HG02571 (cell line): ENCODE results near the gene LRRC75B.
"Not testable (repeated sequence)": the region's sequence is repeated elsewhere in the genome, so short reads cannot be mapped to it uniquely, and the experiment has no call there.

Source experiments
- ATAC-seq: cut with Tn5 transposase; IDR thresholded peaks from one replicate; pipeline ENCODE4 v1.9.1; 2021; ENCODE audit warnings: mild to moderate bottlenecking, moderate library complexity; ENCODE audit not compliant: unreplicated experiment

Gene LRRC75B

DNA sequence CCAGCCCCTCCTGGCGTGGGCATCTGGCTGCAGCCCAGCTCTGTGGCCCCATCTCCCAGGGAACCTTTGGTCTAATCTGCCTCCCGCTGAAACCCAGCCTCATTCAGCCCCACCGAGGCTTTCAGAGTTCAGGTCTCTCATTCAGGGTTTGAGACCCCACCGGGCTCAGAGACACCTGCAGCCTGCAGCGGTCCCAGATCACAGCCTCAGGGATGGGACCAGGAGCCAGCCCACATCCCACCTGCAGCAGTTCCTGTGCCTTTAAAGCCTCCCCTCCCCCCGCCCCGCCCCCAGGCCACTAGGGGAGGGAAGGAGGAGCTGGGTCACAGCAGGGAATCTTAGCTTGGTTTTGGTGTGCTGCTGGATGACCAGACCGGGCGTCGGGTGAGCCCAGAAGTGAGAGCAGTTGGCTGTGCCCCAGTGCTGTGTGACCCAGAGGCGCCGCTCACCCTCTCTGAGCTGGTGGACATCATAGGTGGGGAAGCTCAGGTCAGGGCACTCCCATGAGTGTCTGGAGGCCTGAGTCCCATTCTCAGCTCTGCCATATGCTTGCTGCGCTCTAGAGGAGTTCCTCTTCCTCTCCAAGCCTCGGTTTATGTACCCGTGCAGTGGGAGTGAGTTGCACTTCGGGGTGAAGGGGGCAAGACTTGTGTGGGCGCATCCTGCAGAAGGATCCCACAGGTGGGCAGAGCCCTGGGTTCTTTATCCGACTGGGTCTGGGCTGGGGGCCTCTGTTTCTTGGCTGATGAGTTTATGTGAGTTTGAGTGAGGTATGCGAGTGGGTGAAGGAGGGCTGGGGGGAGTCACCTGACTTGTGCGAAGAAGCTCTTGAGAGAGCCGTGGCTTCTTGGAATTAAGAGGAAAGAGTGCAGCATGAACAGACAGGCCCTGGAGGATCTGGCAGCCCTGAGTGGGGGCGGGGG is 10.2 kb upstream of the LRRC75B start, which contains the start of gene GGT1:
Gene GGT1 (plus strand): TSS at position 347 of the 923 bp plus-strand sequence. CDS start 7,889 bp downstream, outside the sequence.
- ATAC-seq, result not testable (repeated sequence)

GRCh38 chr22:24602105-24602749 is 9.4 kb upstream of the LRRC75B start:
- not testable (repeated sequence) for ATAC-seq

- no peak for ATAC-seq
These were observed 8.6 kb upstream of the LRRC75B start for GRCh38 chr22:24601217-24602104.

GRCh38 chr22:24599958-24600715 is 7.3 kb upstream of the LRRC75B start:
- not testable (repeated sequence) for ATAC-seq

DNA sequence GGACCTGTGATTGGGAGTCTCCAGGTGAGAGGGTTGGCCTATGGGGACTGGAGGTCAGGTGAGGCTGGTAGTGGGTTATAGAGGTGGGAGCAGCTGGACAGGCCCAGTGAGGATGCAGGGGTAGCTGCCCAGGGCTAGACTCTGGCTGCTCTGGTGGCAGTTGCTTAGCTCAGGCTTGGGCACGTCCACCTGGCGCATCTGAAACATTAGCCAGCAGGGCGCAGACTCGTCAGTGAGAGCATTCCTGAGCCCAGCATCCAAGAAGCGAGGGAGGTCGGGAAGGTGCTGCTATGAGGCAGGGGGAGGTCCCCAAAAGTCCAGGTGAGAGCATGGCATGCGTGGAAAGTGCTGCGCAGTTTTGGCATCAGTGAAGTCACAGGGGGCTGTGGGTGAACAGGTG is 6.6 kb upstream of the LRRC75B start:
- no peak for ATAC-seq

- ATAC-seq, result not testable (repeated sequence)
These were observed 4.2 kb upstream of the LRRC75B start for GRCh38 chr22:24597076-24597475.

DNA sequence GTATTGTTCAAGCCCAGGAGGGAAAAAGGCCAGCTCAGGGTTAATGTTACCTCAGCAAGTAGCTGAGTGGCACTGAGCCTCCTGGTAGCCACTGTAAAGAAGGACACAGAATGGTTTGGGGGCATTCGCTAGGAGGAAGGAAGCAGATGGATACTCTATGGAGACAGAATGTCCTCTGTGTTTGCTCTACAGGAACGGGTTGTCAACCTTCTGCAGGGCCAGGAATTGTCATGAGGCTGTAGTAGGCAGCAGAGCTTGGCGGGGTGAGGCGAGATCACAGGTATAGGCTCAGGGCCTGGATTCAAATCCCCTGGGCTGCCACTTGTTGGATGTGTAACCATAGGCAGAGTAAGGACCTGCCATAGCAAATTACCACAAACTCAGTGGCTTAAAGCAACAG is 3.0 kb upstream of the LRRC75B start:
- no peak for ATAC-seq

DNA sequence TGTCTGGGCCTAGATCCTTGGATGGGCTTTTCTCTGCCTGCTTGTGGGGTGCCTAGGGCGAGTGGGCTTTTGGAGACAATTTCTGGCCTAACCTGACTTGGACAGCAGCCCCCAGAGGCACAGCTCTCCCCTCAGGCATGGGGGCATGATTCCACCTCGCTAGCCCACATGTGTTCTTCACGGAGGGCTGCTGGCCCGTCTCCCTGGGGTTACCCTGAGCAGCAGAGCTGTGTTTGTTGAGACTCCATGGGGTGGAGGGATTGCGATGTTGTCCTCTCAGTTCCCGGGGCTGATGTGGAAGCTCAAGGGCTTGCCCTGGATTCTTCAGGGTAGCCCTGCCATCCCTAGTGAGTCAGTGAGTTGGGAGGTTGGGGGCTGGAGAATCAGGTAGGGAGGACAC is 2.4 kb upstream of the LRRC75B start:
- no peak for ATAC-seq

DNA sequence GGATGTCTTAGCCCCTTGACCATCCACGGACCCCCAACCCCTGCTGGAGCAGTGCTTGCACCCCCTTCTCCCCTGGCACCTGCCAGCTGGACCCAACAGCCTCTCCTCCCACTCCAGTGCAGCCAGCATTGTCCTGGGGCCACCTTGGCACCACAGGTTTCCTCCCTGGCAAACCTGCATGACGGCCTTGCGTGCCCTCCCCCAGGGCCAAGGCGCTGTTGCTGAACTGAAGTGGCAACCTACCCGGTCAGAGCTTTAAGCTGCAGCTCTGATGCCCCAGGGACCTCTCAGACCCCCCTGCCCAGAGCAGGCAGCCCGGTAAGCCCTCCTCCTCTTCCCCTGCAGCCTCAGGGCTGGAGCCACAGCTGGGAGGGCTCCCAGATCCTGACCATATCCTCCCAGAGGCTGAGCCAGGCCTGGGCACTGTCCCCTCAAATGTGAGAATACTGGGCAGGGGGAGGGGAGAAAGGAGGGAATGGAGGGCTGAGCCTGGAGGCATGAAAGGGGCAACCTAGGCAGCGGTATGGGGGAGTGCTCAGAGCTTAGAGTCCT is 1.8 kb upstream of the LRRC75B start:
- ATAC-seq, result no peak

DNA sequence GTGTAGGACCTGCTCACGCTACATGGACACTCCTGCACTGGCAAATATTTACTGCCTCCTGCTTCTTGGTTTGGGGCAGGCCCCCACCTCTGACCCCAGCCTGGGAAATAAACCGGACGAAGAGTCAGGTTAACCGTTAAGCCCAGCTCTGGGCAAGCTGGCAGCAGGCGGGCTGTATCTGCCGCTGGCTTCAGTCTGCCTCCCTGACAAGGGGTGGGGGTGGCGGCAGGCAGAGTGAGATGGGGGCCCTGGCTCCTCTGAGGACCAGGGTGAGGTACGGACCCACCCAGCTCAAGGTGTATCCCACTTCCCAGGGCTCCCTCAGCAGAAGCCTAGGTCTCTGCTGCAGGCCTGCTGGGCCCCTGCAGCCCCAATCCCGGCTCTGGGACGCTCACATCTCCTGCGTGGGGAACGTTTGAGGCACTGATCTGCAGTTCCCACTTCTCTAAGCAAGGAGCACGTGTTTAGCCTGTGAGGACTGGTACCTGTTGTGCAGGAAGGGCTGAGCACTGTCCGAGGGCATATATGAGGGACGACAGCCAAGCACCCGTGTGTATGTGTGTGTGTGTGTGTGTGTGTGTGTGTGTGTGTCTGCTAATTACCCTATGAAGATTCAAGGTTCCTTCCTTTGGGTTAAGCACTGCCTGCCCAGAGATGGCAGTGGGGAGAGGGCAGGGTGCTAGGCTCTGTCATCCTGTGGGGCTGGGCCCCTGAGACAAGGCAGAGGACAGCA is 1.1 kb upstream of the LRRC75B start:
- no peak for ATAC-seq

GRCh38 chr22:24593559-24593835 is 624 bp upstream of the LRRC75B start:
- ATAC-seq, result not testable (repeated sequence)

DNA sequence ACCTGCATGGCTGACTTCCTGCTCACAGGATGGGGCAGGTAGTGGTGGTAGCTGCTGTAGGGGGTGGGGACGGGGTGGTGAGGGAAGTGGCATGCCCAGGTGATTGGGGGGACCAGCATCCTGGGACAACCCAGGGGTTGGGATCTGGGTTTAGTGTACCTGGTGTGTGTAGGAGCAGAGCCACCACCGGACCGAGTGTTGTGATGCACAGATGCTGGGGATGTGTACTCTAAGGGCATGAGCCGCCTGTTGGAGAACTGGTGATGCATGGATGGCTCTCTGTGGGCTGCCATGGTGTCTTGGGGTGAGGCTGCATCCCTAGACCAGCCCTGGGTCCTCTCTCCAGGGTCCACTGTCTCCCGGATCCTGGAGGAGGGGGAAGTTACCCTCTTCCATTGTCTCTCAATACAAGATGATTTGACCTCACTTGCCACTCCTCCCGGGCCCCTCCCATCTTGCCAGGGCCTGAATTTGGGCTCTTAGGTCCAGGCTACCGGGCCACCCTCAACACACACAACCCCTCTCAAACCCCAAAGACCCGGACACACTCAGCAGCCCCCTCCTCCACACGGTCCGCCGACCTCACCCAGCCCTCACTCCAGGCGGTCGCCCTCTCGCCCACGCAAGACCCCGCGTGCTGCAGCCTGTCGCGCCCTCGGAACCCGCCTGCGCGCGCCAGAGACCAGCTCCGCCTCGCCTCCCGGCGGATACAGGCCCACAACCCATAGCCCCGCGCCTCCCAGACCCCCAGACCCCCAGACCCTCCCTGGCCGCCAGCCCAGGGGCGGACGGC is 619 bp downstream of the LRRC75B start:
- peak; percentile 24 for ATAC-seq

GRCh38 chr22:24591286-24591830 is 1.5 kb downstream of the LRRC75B start:
- ATAC-seq, result no peak

DNA sequence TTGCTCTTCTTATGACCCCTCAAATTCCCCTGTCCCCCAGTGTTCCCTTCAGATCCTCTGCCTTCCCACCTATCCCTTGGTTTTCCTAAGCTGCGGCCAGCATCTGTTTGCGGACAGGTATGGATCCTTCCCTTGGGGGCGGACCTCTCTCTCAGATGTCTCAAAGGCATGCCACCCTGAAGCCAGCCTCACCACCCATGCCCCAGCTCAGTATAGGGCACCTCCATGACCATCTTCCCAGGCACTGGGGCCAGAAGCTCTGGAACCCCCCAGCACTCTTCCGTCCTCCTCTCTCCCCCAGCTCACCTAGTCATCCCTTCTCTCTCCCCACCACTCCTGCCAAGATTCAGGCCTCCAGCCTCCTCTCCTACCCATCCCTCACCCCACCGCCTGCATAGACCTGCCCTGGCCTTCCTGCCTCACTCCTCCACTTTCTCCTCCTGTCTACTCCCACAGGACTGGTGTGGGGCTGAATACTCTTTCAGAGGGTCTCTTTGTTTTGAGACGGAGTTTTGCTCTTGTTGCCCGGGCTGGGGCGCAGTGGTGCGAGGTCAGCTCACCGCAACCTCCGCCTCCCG is 2.2 kb downstream of the LRRC75B start:
- ATAC-seq, result no peak

DNA sequence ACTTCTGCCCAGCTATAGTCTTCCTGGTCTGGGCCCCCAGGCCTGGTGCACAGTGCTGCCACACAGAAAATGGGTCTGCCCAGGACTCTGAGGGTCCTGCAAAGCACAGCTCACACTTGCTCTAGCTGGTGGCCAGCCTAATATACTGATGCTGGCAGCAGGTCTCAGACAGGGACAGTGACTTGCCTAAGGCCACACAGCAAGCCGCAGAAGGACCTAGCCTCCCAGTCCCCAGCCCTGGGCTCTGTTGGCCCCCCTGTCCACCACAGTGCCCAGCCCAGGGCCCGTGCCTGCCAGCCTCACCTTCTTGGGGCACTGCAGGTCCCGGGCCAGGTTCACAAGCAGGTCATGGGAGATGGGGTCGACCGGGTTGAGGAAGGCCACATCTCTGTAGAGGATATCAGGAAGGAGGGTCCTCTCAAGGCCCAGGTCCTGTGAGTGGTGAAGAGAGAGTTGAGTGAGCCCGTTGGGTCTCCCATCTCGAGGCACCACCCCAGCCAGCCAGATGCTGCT is 3.3 kb downstream of the LRRC75B start:
- no peak for ATAC-seq

DNA sequence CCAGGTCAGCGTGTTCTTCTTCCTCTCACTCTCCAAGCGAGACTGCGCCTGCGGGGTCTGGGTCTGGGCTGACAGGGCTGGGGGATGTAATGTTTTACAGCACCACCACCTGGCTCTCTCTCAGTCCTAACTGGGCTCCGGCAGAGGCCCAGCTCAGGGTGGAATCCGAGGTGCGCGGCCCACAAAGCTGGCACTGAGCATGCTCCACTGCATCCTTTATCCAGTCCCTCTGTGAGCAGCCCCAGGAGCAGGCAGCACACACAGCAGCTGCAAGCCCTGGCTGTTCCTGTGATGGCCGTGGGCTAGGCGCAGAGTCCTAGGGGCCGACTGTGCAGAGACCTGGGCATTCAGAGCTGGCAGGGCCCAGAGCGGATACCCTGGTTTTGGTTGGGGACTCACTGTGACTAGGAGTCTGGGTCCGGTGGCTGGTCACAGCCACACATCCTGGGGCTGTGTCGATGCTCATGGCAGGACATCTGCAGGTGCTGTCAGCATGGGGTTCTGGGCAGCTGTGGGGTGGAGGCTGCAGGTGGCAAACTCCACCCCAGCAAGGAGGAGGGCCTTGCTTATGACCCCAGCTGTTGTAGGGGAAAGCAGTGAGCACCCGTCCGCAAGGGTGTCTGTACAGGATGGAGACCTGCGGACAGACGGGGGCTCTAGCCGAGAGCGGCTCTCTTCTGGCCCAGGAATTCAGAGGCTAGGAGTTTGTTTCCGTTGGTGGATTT is 4.0 kb downstream of the LRRC75B start:
- no peak for ATAC-seq

- ATAC-seq, result no peak
These were observed 4.5 kb downstream of the LRRC75B start for GRCh38 chr22:24588381-24588756.
